ENCODE data around the gene OR1J1.

OR1J1 gene, protein sequence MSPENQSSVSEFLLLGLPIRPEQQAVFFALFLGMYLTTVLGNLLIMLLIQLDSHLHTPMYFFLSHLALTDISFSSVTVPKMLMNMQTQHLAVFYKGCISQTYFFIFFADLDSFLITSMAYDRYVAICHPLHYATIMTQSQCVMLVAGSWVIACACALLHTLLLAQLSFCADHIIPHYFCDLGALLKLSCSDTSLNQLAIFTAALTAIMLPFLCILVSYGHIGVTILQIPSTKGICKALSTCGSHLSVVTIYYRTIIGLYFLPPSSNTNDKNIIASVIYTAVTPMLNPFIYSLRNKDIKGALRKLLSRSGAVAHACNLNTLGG

DNA sequence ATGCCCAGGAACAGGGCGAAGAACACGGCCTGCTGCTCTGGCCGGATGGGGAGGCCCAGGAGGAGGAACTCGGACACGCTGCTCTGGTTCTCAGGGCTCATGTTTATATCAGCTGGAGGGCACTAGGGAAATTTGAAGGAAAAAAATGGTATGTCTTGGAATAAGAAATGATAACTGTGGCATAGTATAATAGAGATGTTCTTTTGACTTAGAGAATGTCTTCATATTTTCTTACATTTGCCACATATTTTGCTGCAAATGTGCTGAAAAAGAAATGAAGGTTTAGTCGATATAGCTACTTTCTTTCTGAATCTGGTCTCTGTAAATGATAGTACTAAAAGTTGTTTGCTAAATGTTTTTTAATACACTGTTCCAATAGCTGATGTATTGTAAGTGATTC lies at the start of gene OR1J1:
Gene OR1J1, minus strand, starts transcription at position 101 of the 400 bp plus-strand sequence. Its CDS starts 0 bp downstream, at position 101.
- H3K4me3 ChIP-seq (ENCODE audit: low read length) = no peak within 1 kb of the TSS
- TF ChIP-seq, protein P1, sequence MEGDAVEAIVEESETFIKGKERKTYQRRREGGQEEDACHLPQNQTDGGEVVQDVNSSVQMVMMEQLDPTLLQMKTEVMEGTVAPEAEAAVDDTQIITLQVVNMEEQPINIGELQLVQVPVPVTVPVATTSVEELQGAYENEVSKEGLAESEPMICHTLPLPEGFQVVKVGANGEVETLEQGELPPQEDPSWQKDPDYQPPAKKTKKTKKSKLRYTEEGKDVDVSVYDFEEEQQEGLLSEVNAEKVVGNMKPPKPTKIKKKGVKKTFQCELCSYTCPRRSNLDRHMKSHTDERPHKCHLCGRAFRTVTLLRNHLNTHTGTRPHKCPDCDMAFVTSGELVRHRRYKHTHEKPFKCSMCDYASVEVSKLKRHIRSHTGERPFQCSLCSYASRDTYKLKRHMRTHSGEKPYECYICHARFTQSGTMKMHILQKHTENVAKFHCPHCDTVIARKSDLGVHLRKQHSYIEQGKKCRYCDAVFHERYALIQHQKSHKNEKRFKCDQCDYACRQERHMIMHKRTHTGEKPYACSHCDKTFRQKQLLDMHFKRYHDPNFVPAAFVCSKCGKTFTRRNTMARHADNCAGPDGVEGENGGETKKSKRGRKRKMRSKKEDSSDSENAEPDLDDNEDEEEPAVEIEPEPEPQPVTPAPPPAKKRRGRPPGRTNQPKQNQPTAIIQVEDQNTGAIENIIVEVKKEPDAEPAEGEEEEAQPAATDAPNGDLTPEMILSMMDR (IDR thresholded peaks at IDR 0.05; ENCODE audit: insufficient read depth, low read depth, low read length, missing control alignments) = no peak
- no peak for DNase-seq (ENCODE audit: low read depth)

DNA sequence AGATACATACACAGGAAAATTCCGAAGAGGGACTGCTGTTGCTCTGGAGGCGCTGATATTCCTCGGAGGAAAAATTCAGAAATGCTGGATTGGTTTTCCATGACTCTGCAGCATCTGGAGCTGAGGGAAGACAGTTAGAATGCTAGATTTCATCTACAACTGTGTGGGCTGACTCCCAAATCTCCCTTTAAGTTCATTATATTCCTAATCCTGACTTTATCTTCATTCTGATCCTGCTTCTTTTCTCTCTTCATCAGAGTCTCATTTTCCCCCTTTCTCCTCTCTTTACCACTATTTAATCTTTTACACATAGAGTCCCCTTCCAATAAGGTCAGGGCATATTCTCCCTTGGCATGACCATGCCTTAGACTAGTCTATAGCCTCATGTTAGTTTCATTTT lies 49.5 kb upstream of the OR1J1 start, which contains the start of gene OR1N1:
Gene OR1N1, minus strand, starts transcription at position 101 of the 400 bp plus-strand sequence. Its CDS starts 0 bp downstream, at position 101.
- no peak within 1 kb of the TSS for H3K4me3 ChIP-seq (ENCODE audit: low read length)
- DNase-seq (ENCODE audit: low read depth) = no peak
- TF ChIP-seq, protein P1 (IDR thresholded peaks at IDR 0.05; ENCODE audit: insufficient read depth, low read depth, low read length, missing control alignments) = no peak

DNA sequence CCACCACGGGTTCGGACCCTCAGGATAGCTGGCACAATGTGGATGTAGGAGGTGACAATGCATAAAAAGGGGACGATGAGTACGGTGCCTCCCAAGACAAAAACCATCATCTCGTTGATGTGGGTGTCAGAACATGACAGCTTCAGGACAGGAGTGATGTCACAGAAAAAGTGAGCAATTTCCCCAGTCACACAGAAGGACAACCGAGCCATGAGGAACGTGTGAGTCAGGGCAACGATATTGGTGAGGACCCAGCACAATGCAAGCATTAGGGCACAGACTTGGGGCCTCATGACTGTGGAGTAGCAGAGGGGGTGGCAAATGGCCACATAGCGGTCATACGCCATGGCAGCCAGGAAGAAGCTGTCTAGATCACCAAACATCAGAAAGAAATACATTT lies 48.9 kb upstream of the OR1J1 start:
- TF ChIP-seq, protein P1 (IDR thresholded peaks at IDR 0.05; ENCODE audit: insufficient read depth, low read depth, low read length, missing control alignments) = no peak
- no peak for DNase-seq (ENCODE audit: low read depth)
- H3K4me3 ChIP-seq (ENCODE audit: low read length) = no peak overlapping the region

DNA sequence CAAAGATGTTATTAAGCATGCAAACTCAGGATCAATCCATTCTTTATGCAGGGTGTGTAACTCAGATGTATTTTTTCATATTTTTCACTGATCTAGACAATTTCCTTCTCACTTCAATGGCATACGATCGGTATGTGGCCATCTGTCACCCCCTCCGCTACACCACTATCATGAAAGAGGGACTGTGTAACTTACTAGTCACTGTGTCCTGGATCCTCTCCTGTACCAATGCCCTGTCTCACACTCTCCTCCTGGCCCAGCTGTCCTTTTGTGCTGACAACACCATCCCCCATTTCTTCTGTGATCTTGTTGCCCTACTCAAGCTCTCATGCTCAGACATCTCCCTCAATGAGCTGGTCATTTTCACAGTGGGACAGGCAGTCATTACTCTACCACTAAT lies 41.6 kb upstream of the OR1J1 start:
- TF ChIP-seq, protein P1 (IDR thresholded peaks at IDR 0.05; ENCODE audit: insufficient read depth, low read depth, low read length, missing control alignments) = no peak
- no peak for DNase-seq (ENCODE audit: low read depth)
- H3K4me3 ChIP-seq (ENCODE audit: low read length) = no peak overlapping the region

DNA sequence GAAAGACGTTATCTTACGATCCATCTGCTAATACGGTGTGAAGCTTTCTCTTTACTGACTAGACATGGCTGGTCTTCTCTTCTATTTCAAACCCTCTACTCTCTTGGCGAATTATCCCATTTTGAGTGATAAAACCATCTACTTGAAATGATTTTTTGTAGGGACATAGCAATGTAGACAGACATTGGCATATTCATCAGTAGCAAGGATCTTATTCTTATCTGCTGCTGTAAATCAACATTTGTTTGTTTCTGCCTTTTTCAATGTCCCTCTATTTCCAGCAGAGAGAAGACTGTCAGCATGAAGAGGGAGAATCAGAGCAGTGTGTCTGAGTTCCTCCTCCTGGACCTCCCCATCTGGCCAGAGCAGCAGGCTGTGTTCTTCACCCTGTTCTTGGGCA lies 41.1 kb upstream of the OR1J1 start, which contains the start of gene OR1J4:
Gene OR1J4, plus strand, starts transcription at position 301 of the 400 bp plus-strand sequence. Its CDS starts 0 bp downstream, at position 301.
- H3K4me3 ChIP-seq (ENCODE audit: low read length) = no peak within 1 kb of the TSS
- TF ChIP-seq, protein P1 (IDR thresholded peaks at IDR 0.05; ENCODE audit: insufficient read depth, low read depth, low read length, missing control alignments) = no peak
- DNase-seq (ENCODE audit: low read depth) = no peak

DNA sequence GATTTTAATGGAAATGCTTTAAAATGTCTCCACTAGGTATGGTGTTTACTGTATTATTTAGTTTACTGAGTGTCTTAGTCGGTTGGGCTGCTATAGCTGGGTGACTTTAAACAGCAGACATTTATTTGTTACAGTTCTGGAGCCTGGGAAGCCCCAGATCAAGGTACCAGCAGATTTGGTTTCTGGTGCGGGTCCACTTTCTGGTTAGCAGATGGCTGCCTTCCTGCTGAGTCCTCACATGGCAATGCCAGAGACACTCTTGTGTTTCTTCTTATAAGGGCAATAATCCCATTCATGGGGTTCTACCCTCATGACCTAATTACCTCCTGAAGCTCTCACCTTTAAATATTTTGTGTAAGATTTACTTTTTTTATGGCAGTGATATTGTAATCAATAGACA lies 40.5 kb upstream of the OR1J1 start:
- TF ChIP-seq, protein P1 (IDR thresholded peaks at IDR 0.05; ENCODE audit: insufficient read depth, low read depth, low read length, missing control alignments) = no peak
- H3K4me3 ChIP-seq (ENCODE audit: low read length) = no peak overlapping the region
- no peak for DNase-seq (ENCODE audit: low read depth)

DNA sequence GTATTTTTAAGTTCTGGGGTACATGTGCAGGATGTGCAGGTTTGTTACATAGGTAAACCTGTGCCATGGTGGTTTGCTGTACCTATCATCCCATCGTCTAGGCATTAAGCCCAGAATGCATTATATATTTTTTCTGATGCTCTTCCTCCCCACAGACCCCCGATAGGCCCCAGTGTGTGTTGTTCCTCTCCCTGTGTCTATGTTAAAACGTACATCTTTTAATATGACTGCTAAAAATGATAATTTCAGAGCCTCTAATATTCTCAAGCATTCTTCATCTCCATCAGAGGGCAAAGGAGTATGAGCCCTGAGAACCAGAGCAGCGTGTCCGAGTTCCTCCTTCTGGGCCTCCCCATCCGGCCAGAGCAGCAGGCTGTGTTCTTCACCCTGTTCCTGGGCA lies 32.8 kb upstream of the OR1J1 start, which contains the start of gene OR1J2:
Gene OR1J2, plus strand, starts transcription at position 301 of the 400 bp plus-strand sequence. Its CDS starts 0 bp downstream, at position 301.
- H3K4me3 ChIP-seq (ENCODE audit: low read length) = no peak within 1 kb of the TSS
- TF ChIP-seq, protein P1 (IDR thresholded peaks at IDR 0.05; ENCODE audit: insufficient read depth, low read depth, low read length, missing control alignments) = no peak

More for the DNA sequence above, 32.8 kb upstream of the OR1J1 start, which contains the start of gene OR1J2:
- no peak for DNase-seq (ENCODE audit: low read depth)
